GM12878 (cell line): Measurements from ENCODE around the gene ARHGEF16. TPM values are rescaled to one million over a fixed set of nuclear protein-coding genes. Genes with fewer than 3 reads are reported as not detected.

ENCODE experiments used
- ATAC-seq: fragments of 200-7000 bp; cut with Tn5 transposase; 3 replicates; pipeline ENCODE4 v1.9.1; 2020; ENCODE audit warnings: mild to moderate bottlenecking, moderate library complexity
- BruUV-seq: library from RNA; stranded (reverse); fragments of 400-500 nt; replicated peaks from 2 replicates; lab custom pipeline; 2021; lab: Mats Ljungman, UMichigan
- CTCF ChIA-PET: fragments of 300-600 bp; sonication (Branson Sonifier 250); formaldehyde crosslinking; extraction: SDS; loops from one replicate; lab custom pipeline; 2021; ENCODE audit warnings: inconsistent platforms; lab: Yijun Ruan, JAX
- POLR2A ChIA-PET: fragments of 350-600 bp; formaldehyde crosslinking; extraction: SDS; loops from one replicate; lab custom pipeline; 2021; ENCODE audit warnings: inconsistent platforms; lab: Charles Lee
- RAD21 ChIA-PET: fragments of 300-600 bp; sonication (Branson Sonifier 250); formaldehyde crosslinking; loops from one replicate; lab custom pipeline; 2023; ENCODE audit warnings: antibody characterized with exemption; ENCODE audit not compliant: unreplicated experiment; lab: Charles Lee
- SMC1A ChIA-PET: fragments of 300-600 bp; sonication (Branson Sonifier 250); formaldehyde crosslinking; loops from one replicate; lab custom pipeline; 2023; ENCODE audit not compliant: unreplicated experiment, uncharacterized antibody; lab: Charles Lee
- DNase-seq: peaks from one replicate; pipeline ENCODE4 v3.0.0-alpha.2; 2011; ENCODE audit warnings: low read depth, low spot score
- FAIRE-seq: peaks from 3 replicates; lab custom pipeline; 2011; peaks lifted over from hg19 to GRCh38; lab: Jason Lieb, UNC
- H2AFZ ChIP-seq: 2 replicates; pipeline ENCODE4 v1.6.0; 2011; ENCODE audit warnings: low read depth, low read length, control low read depth; ENCODE audit not compliant: control insufficient read depth
- H3K27ac ChIP-seq: 2 replicates; pipeline ENCODE4 v1.5.1; 2011; ENCODE audit warnings: control low read depth; ENCODE audit not compliant: control insufficient read depth, insufficient read depth
- H3K27me3 ChIP-seq, 2 experiments: replicated peaks in 1 of 2; 2 replicates each; pipeline versions ENCODE4 v1.6.0 to v1.6.1; 2011; ENCODE audit warnings: low read length in 1 of 2; ENCODE audit not compliant: control insufficient read depth in 2 of 2, insufficient read depth in 2 of 2
- H3K36me3 ChIP-seq, 2 experiments: 2 replicates each; pipeline ENCODE4 v1.5.1; 2011; ENCODE audit warnings: low read length in 1 of 2; ENCODE audit not compliant: control insufficient read depth in 2 of 2, insufficient read depth in 2 of 2
- H3K4me1 ChIP-seq: 2 replicates; pipeline ENCODE4 v1.6.1; 2011; ENCODE audit warnings: mild to moderate bottlenecking, low read length, moderate library complexity, mixed read lengths; ENCODE audit not compliant: control insufficient read depth, insufficient read depth
- H3K4me2 ChIP-seq: 2 replicates; pipeline ENCODE4 v1.6.0; 2011; ENCODE audit warnings: control low read depth; ENCODE audit not compliant: control insufficient read depth, insufficient read depth
- H3K4me3 ChIP-seq: fragments of 200-600 bp; sonication (generic); 2 replicates; pipeline ENCODE4 v1.5.1; 2016
- H3K79me2 ChIP-seq: 2 replicates; pipeline ENCODE4 v1.6.0; 2011; ENCODE audit warnings: low read length; ENCODE audit not compliant: control insufficient read depth, insufficient read depth
- H3K9ac ChIP-seq: 2 replicates; pipeline ENCODE4 v1.8.0; 2011; ENCODE audit warnings: low read length, control low read depth, mixed read lengths; ENCODE audit not compliant: control insufficient read depth, insufficient read depth
- H3K9me3 ChIP-seq: replicated peaks from 3 replicates; pipeline ENCODE4 v1.5.1; 2011; ENCODE audit warnings: mild to moderate bottlenecking, low read length; ENCODE audit not compliant: control insufficient read depth, insufficient read depth
- H4K20me1 ChIP-seq: 2 replicates; pipeline ENCODE4 v1.6.0; 2011; ENCODE audit not compliant: control insufficient read depth, insufficient read depth
- IKZF1 ChIP-seq: fragments of 450-650 bp; conservative IDR thresholded peaks from 2 replicates; pipeline ENCODE4 v1.6.1; 2017; ENCODE audit warnings: antibody characterized with exemption, mild to moderate bottlenecking
- JUNB ChIP-seq: IDR thresholded peaks from 2 replicates; pipeline ENCODE4 v1.6.1; 2016; ENCODE audit warnings: antibody characterized with exemption, mild to moderate bottlenecking
- MEF2A ChIP-seq: IDR thresholded peaks from 2 replicates; pipeline ENCODE4 v1.6.1; 2011; ENCODE audit warnings: low read depth, mild to moderate bottlenecking, low read length, moderate library complexity; ENCODE audit not compliant: insufficient read depth
- NFXL1 ChIP-seq: fragments of 450-650 bp; IDR thresholded peaks from 2 replicates; pipeline ENCODE4 v1.6.1; 2017; ENCODE audit warnings: antibody characterized with exemption, mild to moderate bottlenecking, borderline replicate concordance
- POLR2AphosphoS2 ChIP-seq: IDR thresholded peaks from 2 replicates; pipeline ENCODE4 v1.6.1; 2011; ENCODE audit warnings: low read depth, mild to moderate bottlenecking, low read length, improper control_type of control experiment, moderate library complexity
- STAT1 ChIP-seq: fragments of 450-650 bp; conservative IDR thresholded peaks from 2 replicates; pipeline ENCODE4 v1.6.1; 2014; ENCODE audit warnings: antibody characterized with exemption, mild to moderate bottlenecking
- WGBS: methylation state at CpG from one replicate; pipeline ENCODE4 v1.1.6; 2016; ENCODE audit warnings: low lambda C conversion rate; ENCODE audit not compliant: insufficient replicate concordance, insufficient coverage; ENCODE audit errors: missing lambda C conversion rate; 5-methylcytosine and 5-hydroxymethylcytosine counted together
- in situ Hi-C: fragments of 300-500 bp; cut with MboI; formaldehyde crosslinking; loops from 9 replicates; pipeline ENCODE4 v1.14.3; 2018; ENCODE audit warnings: mixed read lengths
- intact Hi-C: fragments of 100-400 bp; cut with micrococcal nuclease; formaldehyde crosslinking; loops from one replicate; pipeline ENCODE4 v1.14.2; 2022; ENCODE audit not compliant: unreplicated experiment
- polyA plus RNA-seq, 11 experiments: library from polyadenylated mRNA; depleted of rRNA in 4 of 11; unstranded in 6 of 11; stranded (reverse) in 5 of 11; fragments of >200 nt; fragmentation: Nextera tagmentation in 4 of 11; fragmentation: Illumina TruSeq in 1 of 11; extraction: Ambion mirVana in 4 of 11; extraction: Trizol in 1 of 11; gene quantifications; 1 replicate in 1 of 11; 2 replicates in 10 of 11; pipeline versions ENCODE4 v1.2.1 to v1.2.3, GENCODE V29; 2011 to 2016; ENCODE audit warnings: inconsistent platforms in 2 of 11, missing spikeins in 2 of 11, low read depth in 1 of 11
- total RNA-seq, 4 experiments: library from RNA; depleted of rRNA in 3 of 4; stranded (reverse); fragments of >200 nt in 3 of 4; fragmentation: Illumina TruSeq in 1 of 4; extraction: Trizol in 1 of 4; gene quantifications; 2 replicates each; pipeline versions ENCODE4 v1.2.1 to v1.2.3, GENCODE V29; 2013 to 2021
- TF ChIP-seq, protein P1 (sequence below): fragments of 450-650 bp; conservative IDR thresholded peaks from 2 replicates; pipeline ENCODE4 v1.6.1; 2017; ENCODE audit warnings: mild to moderate bottlenecking, moderate library complexity

ARHGEF16 gene
- total and polyA plus RNA-seq, 10 of the 15 experiments (the other 5 are each of a cell fraction or from before 2014, with no cell fraction given), result not detected

DNA sequence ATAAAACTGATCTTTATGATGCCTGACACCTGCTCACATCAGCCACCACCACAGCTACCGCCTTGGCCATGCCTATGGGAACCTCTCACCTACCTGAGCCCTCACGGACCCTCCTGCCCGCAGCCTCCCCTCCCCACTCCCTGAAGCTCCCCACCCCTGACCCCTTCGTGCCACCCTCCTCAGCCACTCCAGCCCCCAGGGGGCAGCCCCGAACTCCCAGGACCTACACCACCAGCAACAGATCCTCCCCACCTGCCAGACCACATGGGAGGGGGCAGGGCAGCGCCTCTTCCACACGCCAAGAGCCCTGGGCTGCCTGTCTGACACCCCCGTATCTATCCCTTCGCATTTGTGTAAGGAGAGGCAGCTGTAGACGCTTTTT lies 14.2 kb upstream of the ARHGEF16 start:
- no peaks in the 10 kb centered on the region for H3K79me2 ChIP-seq
- intact Hi-C loops, result no loop called here
- no peak for FAIRE-seq
- DNase-seq, result no peak
- no peaks in the 10 kb centered on the region for H3K9me3 ChIP-seq
- no peak overlapping the region for H3K27ac ChIP-seq
- RAD21 ChIA-PET, result no interaction called here
- H2AFZ ChIP-seq, result no peak overlapping the region
- no peaks in the 10 kb centered on the region for H3K4me1 ChIP-seq
- BruUV-seq, result no TSS peak
- WGBS, result 3% methylated on average over 9 of the region's 10 CpGs
- CTCF ChIA-PET, result no interaction called here
- no peaks in the 10 kb centered on the region for H4K20me1 ChIP-seq
- no peak overlapping the region for H3K9ac ChIP-seq
- SMC1A ChIA-PET, result no interaction called here
- ATAC-seq, result no peak
- no peak overlapping the region for H3K4me3 ChIP-seq
- H3K36me3 ChIP-seq, result no peaks in the 10 kb centered on the region
- POLR2A ChIA-PET, result no interaction called here
- TF ChIP-seq MEF2A (no peak), NFXL1 (no peak), STAT1 (no peak), POLR2AphosphoS2 (no peak), JUNB (no peak), IKZF1 (no peak)
- TF ChIP-seq, protein P1, sequence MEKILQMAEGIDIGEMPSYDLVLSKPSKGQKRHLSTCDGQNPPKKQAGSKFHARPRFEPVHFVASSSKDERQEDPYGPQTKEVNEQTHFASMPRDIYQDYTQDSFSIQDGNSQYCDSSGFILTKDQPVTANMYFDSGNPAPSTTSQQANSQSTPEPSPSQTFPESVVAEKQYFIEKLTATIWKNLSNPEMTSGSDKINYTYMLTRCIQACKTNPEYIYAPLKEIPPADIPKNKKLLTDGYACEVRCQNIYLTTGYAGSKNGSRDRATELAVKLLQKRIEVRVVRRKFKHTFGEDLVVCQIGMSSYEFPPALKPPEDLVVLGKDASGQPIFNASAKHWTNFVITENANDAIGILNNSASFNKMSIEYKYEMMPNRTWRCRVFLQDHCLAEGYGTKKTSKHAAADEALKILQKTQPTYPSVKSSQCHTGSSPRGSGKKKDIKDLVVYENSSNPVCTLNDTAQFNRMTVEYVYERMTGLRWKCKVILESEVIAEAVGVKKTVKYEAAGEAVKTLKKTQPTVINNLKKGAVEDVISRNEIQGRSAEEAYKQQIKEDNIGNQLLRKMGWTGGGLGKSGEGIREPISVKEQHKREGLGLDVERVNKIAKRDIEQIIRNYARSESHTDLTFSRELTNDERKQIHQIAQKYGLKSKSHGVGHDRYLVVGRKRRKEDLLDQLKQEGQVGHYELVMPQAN, result no peak
- TF ChIP-seq, all 136 proteins: peak for 0
- Histone ChIP-seq H3K27me3 (peaks cover 0 to 4% of the 10 kb centered on the region in 2 experiments; a peak in 2 of 4 replicates), H3K4me2 (no peak overlapping the region)
- in situ Hi-C loops, result no loop called here
